Measurements from ENCODE around the gene ADGRE1.
"Not testable (repeated sequence)": the region's sequence is repeated elsewhere in the genome, so short reads cannot be mapped to it uniquely, and the experiment has no call there.

The ADGRE1 gene, protein sequence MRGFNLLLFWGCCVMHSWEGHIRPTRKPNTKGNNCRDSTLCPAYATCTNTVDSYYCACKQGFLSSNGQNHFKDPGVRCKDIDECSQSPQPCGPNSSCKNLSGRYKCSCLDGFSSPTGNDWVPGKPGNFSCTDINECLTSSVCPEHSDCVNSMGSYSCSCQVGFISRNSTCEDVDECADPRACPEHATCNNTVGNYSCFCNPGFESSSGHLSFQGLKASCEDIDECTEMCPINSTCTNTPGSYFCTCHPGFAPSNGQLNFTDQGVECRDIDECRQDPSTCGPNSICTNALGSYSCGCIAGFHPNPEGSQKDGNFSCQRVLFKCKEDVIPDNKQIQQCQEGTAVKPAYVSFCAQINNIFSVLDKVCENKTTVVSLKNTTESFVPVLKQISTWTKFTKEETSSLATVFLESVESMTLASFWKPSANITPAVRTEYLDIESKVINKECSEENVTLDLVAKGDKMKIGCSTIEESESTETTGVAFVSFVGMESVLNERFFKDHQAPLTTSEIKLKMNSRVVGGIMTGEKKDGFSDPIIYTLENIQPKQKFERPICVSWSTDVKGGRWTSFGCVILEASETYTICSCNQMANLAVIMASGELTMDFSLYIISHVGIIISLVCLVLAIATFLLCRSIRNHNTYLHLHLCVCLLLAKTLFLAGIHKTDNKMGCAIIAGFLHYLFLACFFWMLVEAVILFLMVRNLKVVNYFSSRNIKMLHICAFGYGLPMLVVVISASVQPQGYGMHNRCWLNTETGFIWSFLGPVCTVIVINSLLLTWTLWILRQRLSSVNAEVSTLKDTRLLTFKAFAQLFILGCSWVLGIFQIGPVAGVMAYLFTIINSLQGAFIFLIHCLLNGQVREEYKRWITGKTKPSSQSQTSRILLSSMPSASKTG

DNA sequence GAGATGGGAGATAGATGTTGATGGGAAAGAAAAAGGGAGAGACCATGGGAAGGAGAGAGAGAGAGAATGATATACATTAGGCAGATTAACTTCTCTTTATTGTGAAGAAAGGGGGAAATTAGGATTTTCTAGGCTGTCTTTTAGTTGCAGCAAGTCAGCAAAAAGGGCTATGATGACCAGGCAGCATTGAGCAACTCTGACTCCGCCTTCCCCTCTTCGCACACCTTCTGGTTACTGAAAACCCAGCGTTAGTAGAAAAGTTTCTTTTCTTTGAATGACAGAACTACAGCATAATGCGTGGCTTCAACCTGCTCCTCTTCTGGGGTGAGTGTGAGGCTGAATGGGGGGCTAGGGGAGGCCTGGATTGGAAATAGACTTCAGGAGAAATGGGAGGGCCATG, at the start of gene ADGRE1:
TSS of gene ADGRE1 (plus strand) at position 264 of the 400 bp plus-strand sequence. CDS start at position 294, 30 bp downstream.
- FAIRE-seq = no peak

- FAIRE-seq = no peak
Observed at GRCh38 chr19:6838062-6838655, 49.2 kb upstream of the ADGRE1 start.

DNA sequence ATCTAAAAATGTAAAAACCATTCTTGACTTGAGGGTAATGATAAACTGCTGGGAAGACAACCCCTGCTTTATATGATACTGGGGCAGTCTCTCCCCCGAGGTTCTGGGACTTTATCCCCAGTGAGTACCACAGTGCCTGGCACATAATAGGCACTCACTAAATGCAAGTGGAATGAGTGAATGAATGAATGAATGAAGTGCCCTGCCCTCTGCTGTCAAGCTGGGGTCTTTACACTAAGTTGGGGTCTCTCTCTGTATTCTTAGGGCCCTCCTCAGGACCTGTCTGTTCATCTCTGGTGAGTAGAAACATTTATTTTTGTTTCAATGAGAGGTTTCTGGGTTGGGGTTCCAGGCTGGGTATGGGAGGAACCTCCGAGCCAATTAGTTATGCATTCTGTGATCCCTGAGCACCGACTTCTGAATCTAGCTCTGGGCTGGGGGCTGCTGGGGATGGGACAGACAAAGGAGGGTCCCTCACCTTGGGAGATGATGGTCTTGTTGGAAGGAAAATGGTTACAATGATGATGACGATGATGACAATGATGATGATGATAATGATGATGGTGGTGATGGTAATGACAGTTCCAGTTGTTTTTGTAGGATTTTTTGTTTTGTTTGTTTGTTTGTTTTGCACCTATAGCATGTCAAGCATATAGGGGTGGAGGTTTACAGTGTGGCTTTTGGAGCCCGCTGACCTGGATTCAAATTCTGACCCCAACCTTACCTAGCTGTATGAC, 44.3 kb upstream of the ADGRE1 start:
- FAIRE-seq = no peak

- FAIRE-seq = no peak
Observed at GRCh38 chr19:6847828-6848200, 39.6 kb upstream of the ADGRE1 start.

GRCh38 chr19:6848986-6849385, 38.4 kb upstream of the ADGRE1 start:
- no peak for FAIRE-seq

- FAIRE-seq = peak; percentile 21
Observed at GRCh38 chr19:6849876-6850275, 37.5 kb upstream of the ADGRE1 start.

DNA sequence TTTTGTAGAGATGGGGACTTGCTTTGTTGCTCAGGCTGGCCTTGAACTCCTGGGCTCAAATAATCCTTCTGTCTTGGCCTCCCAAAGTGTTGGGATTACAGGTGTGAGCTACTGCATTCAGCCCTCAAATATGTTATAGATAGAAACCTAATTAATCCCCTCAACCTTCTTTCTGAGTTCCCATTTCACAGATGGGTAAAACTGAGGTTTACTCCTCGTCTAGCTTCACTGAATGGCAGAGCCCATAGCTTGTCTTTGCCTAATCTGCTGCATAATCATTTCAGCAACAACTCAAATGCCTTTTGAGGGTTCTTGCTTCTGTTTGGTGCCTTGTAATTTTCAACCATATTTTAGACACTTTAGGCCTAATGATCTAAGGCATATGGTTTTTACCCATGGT, 36.0 kb upstream of the ADGRE1 start:
- no peak for FAIRE-seq

- no peak for FAIRE-seq
Observed at GRCh38 chr19:6852001-6852400, 35.4 kb upstream of the ADGRE1 start.

DNA sequence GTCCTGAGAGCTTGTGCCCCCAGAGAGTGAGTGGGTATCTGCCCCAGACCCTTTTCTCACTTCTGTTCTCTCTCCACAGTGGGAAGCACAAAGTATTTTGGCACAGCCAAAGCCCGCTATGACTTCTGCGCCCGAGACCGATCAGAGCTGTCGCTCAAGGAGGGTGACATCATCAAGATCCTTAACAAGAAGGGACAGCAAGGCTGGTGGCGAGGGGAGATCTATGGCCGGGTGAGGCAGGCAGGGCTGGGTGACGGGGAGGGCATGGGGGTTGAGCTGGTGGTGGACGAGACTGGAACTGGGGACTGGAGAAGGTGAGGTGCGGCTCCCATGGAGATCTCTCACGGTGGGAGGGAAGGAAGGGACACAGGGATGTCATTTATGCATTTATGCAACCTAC, 33.5 kb upstream of the ADGRE1 start:
- FAIRE-seq = no peak

DNA sequence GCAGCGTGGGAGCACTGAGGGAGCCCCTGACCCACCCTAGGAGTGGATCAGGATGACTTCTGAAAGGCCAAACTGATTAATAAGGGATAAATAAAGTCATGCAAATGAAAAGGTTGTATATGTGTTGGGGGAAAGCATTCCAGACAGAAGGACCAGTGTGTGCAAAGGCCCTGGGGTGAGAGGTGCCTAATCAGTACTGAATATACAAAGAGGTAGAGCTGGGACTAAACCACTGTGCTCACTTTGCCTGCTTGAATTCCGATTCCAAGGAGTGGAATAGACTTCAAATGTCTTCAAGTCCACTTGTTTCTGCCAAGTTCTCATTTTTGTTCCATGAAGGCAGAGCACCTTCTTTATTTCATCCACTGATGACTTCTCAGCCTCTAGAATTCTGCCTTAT, 32.6 kb upstream of the ADGRE1 start:
- no peak for FAIRE-seq

GRCh38 chr19:6856749-6857372, 30.5 kb upstream of the ADGRE1 start:
- FAIRE-seq = no peak

DNA sequence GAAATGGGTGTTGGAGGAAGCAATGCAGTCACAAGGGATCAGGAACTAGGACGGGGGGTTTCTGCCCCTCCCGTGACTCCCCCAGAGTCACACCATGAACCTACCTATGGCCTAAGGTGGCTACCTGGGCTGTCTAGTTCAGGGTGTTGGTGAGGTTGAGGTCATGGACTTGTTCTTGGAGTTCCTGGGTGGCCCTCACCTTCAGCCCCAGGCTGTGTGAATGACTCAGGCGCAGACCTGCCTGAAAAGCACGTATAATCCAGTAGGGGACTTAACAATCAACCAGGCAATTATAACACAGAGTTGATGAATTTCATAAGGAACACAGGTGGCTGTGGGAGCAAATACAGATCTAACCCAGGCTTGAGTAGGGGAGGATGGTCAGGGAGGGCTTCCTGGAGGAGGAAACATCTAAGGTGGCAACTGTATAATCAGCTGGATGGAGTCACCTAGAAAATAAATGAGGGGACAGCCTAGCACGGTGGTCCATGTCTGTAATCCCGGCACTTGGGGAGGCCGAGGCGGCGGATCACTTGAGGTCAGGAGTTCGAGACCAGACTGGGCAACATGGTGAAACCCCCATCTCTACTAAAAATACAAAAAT, 25.6 kb upstream of the ADGRE1 start:
- FAIRE-seq = no peak

- no peak for FAIRE-seq
Observed at GRCh38 chr19:6862673-6863078, 24.7 kb upstream of the ADGRE1 start.

GRCh38 chr19:6864325-6864940, 22.9 kb upstream of the ADGRE1 start:
- FAIRE-seq = no peak

- no peak for FAIRE-seq
Observed at GRCh38 chr19:6865849-6866248, 21.5 kb upstream of the ADGRE1 start.

GRCh38 chr19:6866741-6867151, 20.6 kb upstream of the ADGRE1 start:
- no peak for FAIRE-seq

DNA sequence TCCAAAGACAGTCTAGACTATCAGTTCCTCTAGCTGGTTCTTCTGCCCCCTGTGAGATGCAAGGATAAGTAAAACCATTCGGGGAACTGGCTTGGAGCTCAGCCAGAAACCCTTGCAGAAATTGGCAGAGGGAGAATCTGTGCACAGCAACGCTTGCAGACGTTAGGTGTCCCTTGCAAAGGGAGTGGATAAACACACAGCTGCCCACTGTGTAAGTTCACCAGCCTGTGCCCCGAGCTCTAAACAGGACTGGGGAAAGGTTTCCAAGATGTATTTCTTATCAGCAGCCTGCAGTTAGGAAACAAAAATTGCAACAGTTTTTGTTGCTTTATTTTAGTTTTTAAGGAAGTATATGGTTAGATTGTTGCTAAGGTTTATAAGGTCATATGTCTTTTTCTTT, 19.0 kb upstream of the ADGRE1 start:
- FAIRE-seq = no peak

GRCh38 chr19:6869151-6869882, 18.1 kb upstream of the ADGRE1 start:
- not testable (repeated sequence) for FAIRE-seq

GRCh38 chr19:6873708-6874431, 13.5 kb upstream of the ADGRE1 start:
- no peak for FAIRE-seq

DNA sequence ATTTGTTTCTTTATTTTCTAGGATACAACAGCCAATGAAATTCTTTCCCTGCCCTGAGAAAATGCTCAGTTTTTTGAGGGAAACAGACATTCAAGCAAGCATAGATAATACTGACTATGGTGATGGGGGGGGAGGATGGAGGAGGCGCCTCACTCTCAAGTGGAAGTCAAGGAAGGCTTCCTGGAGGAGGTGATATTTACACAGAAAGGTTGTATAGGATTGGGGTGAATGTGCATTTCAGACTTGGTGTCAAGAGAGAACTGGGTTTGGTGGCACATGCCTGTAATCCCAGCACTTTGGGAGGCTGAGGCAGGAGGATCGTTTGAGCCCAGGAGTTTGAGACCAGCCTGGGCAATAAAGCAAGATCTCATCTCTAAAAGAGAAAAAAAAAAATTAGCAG, 12.2 kb upstream of the ADGRE1 start:
- no peak for FAIRE-seq
